GM12878 (cell line): ENCODE data around the gene LTA. TPM values are rescaled to one million over a fixed set of nuclear protein-coding genes. Genes with fewer than 3 reads are reported as not detected.

ENCODE experiments used
- ATAC-seq: fragments of 200-7000 bp; cut with Tn5 transposase; 3 replicates; pipeline ENCODE4 v1.9.1; 2020; ENCODE audit warnings: mild to moderate bottlenecking, moderate library complexity
- BruUV-seq: library from RNA; stranded (reverse); fragments of 400-500 nt; replicated peaks from 2 replicates; lab custom pipeline; 2021; lab: Mats Ljungman, UMichigan
- CTCF ChIA-PET: fragments of 300-600 bp; sonication (Branson Sonifier 250); formaldehyde crosslinking; extraction: SDS; loops from one replicate; lab custom pipeline; 2021; ENCODE audit warnings: inconsistent platforms; lab: Yijun Ruan, JAX
- POLR2A ChIA-PET: fragments of 350-600 bp; formaldehyde crosslinking; extraction: SDS; loops from one replicate; lab custom pipeline; 2021; ENCODE audit warnings: inconsistent platforms; lab: Charles Lee
- RAD21 ChIA-PET: fragments of 300-600 bp; sonication (Branson Sonifier 250); formaldehyde crosslinking; loops from one replicate; lab custom pipeline; 2023; ENCODE audit warnings: antibody characterized with exemption; ENCODE audit not compliant: unreplicated experiment; lab: Charles Lee
- SMC1A ChIA-PET: fragments of 300-600 bp; sonication (Branson Sonifier 250); formaldehyde crosslinking; loops from one replicate; lab custom pipeline; 2023; ENCODE audit not compliant: unreplicated experiment, uncharacterized antibody; lab: Charles Lee
- DNase-seq: peaks from one replicate; pipeline ENCODE4 v3.0.0-alpha.2; 2011; ENCODE audit warnings: low read depth, low spot score
- FAIRE-seq: peaks from 3 replicates; lab custom pipeline; 2011; peaks lifted over from hg19 to GRCh38; lab: Jason Lieb, UNC
- H2AFZ ChIP-seq: 2 replicates; pipeline ENCODE4 v1.6.0; 2011; ENCODE audit warnings: low read depth, low read length, control low read depth; ENCODE audit not compliant: control insufficient read depth
- H3K27ac ChIP-seq: 2 replicates; pipeline ENCODE4 v1.5.1; 2011; ENCODE audit warnings: control low read depth; ENCODE audit not compliant: control insufficient read depth, insufficient read depth
- H3K27me3 ChIP-seq, 2 experiments: replicated peaks in 1 of 2; 2 replicates each; pipeline versions ENCODE4 v1.6.0 to v1.6.1; 2011; ENCODE audit warnings: low read length in 1 of 2; ENCODE audit not compliant: control insufficient read depth in 2 of 2, insufficient read depth in 2 of 2
- H3K36me3 ChIP-seq, 2 experiments: 2 replicates each; pipeline ENCODE4 v1.5.1; 2011; ENCODE audit warnings: low read length in 1 of 2; ENCODE audit not compliant: control insufficient read depth in 2 of 2, insufficient read depth in 2 of 2
- H3K4me1 ChIP-seq: 2 replicates; pipeline ENCODE4 v1.6.1; 2011; ENCODE audit warnings: mild to moderate bottlenecking, low read length, moderate library complexity, mixed read lengths; ENCODE audit not compliant: control insufficient read depth, insufficient read depth
- H3K4me2 ChIP-seq: 2 replicates; pipeline ENCODE4 v1.6.0; 2011; ENCODE audit warnings: control low read depth; ENCODE audit not compliant: control insufficient read depth, insufficient read depth
- H3K4me3 ChIP-seq: fragments of 200-600 bp; sonication (generic); 2 replicates; pipeline ENCODE4 v1.5.1; 2016
- H3K79me2 ChIP-seq: 2 replicates; pipeline ENCODE4 v1.6.0; 2011; ENCODE audit warnings: low read length; ENCODE audit not compliant: control insufficient read depth, insufficient read depth
- H3K9ac ChIP-seq: 2 replicates; pipeline ENCODE4 v1.8.0; 2011; ENCODE audit warnings: low read length, control low read depth, mixed read lengths; ENCODE audit not compliant: control insufficient read depth, insufficient read depth
- H3K9me3 ChIP-seq: replicated peaks from 3 replicates; pipeline ENCODE4 v1.5.1; 2011; ENCODE audit warnings: mild to moderate bottlenecking, low read length; ENCODE audit not compliant: control insufficient read depth, insufficient read depth
- H4K20me1 ChIP-seq: 2 replicates; pipeline ENCODE4 v1.6.0; 2011; ENCODE audit not compliant: control insufficient read depth, insufficient read depth
- BHLHE40 ChIP-seq, 2 experiments: fragments of 450-650 bp in 1 of 2; IDR thresholded peaks; 2 replicates each; pipeline ENCODE4 v1.6.1; 2011 to 2017; ENCODE audit warnings: low read depth in 2 of 2, borderline replicate concordance in 1 of 2, improper control_type of control experiment in 1 of 2, low read length in 1 of 2, mild to moderate bottlenecking in 1 of 2
- BMI1 ChIP-seq: fragments of 450-650 bp; IDR thresholded peaks from 2 replicates; pipeline ENCODE4 v1.6.1; 2016; ENCODE audit warnings: mild to moderate bottlenecking, moderate library complexity, borderline replicate concordance
- HDAC2 ChIP-seq: fragments of 200-600 bp; sonication (generic); IDR thresholded peaks from 2 replicates; pipeline ENCODE4 v1.6.1; 2017
- JUNB ChIP-seq: IDR thresholded peaks from 2 replicates; pipeline ENCODE4 v1.6.1; 2016; ENCODE audit warnings: antibody characterized with exemption, mild to moderate bottlenecking
- NFXL1 ChIP-seq: fragments of 450-650 bp; IDR thresholded peaks from 2 replicates; pipeline ENCODE4 v1.6.1; 2017; ENCODE audit warnings: antibody characterized with exemption, mild to moderate bottlenecking, borderline replicate concordance
- POLR2AphosphoS2 ChIP-seq: IDR thresholded peaks from 2 replicates; pipeline ENCODE4 v1.6.1; 2011; ENCODE audit warnings: low read depth, mild to moderate bottlenecking, low read length, improper control_type of control experiment, moderate library complexity
- POLR2AphosphoS5 ChIP-seq: IDR thresholded peaks from 2 replicates; pipeline ENCODE4 v1.6.1; 2011; ENCODE audit warnings: mild to moderate bottlenecking, low read length, inconsistent platforms
- POU2F2 ChIP-seq: IDR thresholded peaks from 3 replicates; pipeline ENCODE4 v1.6.1; 2011; ENCODE audit warnings: low read depth, mild to moderate bottlenecking, low read length, borderline replicate concordance
- SKIL ChIP-seq: fragments of 450-650 bp; IDR thresholded peaks from 2 replicates; pipeline ENCODE4 v1.6.1; 2017; ENCODE audit warnings: mild to moderate bottlenecking, low read depth, inconsistent platforms; ENCODE audit not compliant: poor library complexity, severe bottlenecking
- SMAD5 ChIP-seq: IDR thresholded peaks from 2 replicates; pipeline ENCODE4 v1.6.1; 2016; ENCODE audit warnings: antibody characterized with exemption, low read depth
- SP1 ChIP-seq: IDR thresholded peaks from one replicate; pipeline ENCODE4 v1.6.1; 2011; ENCODE audit warnings: low read depth, low read length
- ZNF592 ChIP-seq: fragments of 450-650 bp; IDR thresholded peaks from 2 replicates; pipeline ENCODE4 v1.6.1; 2017; ENCODE audit warnings: mild to moderate bottlenecking, moderate library complexity
- WGBS: methylation state at CpG from one replicate; pipeline ENCODE4 v1.1.6; 2016; ENCODE audit warnings: low lambda C conversion rate; ENCODE audit not compliant: insufficient replicate concordance, insufficient coverage; ENCODE audit errors: missing lambda C conversion rate; 5-methylcytosine and 5-hydroxymethylcytosine counted together
- in situ Hi-C: fragments of 300-500 bp; cut with MboI; formaldehyde crosslinking; loops from 9 replicates; pipeline ENCODE4 v1.14.3; 2018; ENCODE audit warnings: mixed read lengths
- intact Hi-C: fragments of 100-400 bp; cut with micrococcal nuclease; formaldehyde crosslinking; loops from one replicate; pipeline ENCODE4 v1.14.2; 2022; ENCODE audit not compliant: unreplicated experiment
- polyA plus RNA-seq, 11 experiments: library from polyadenylated mRNA; depleted of rRNA in 4 of 11; unstranded in 6 of 11; stranded (reverse) in 5 of 11; fragments of >200 nt; fragmentation: Nextera tagmentation in 4 of 11; fragmentation: Illumina TruSeq in 1 of 11; extraction: Ambion mirVana in 4 of 11; extraction: Trizol in 1 of 11; gene quantifications; 1 replicate in 1 of 11; 2 replicates in 10 of 11; pipeline versions ENCODE4 v1.2.1 to v1.2.3, GENCODE V29; 2011 to 2016; ENCODE audit warnings: inconsistent platforms in 2 of 11, missing spikeins in 2 of 11, low read depth in 1 of 11
- total RNA-seq, 4 experiments: library from RNA; depleted of rRNA in 3 of 4; stranded (reverse); fragments of >200 nt in 3 of 4; fragmentation: Illumina TruSeq in 1 of 4; extraction: Trizol in 1 of 4; gene quantifications; 2 replicates each; pipeline versions ENCODE4 v1.2.1 to v1.2.3, GENCODE V29; 2013 to 2021

The LTA gene
- total and polyA plus RNA-seq, 10 of the 15 experiments (the other 5 are each of a cell fraction or from before 2014, with no cell fraction given): 27.5 to 100 (median 75.1) TPM

GRCh38 chr6:31530659-31531058, 41.4 kb upstream of the LTA start:
- H3K79me2 ChIP-seq: peaks cover 13% of the 10 kb centered on the region
- H3K27ac ChIP-seq: no peak overlapping the region
- SMC1A ChIA-PET: no interaction called here
- intact Hi-C loops (no loop called here), in situ Hi-C loops (no loop called here)
- BruUV-seq: no TSS peak
- FAIRE-seq (no peak), DNase-seq (no peak), ATAC-seq (no peak)
- no peak overlapping the region for H3K4me3 ChIP-seq
- H3K4me1 ChIP-seq: no peaks in the 10 kb centered on the region
- H3K9me3 ChIP-seq: no peaks in the 10 kb centered on the region
- RAD21 ChIA-PET: no interaction called here
- H4K20me1 ChIP-seq: peaks cover 3% of the 10 kb centered on the region
- no peak overlapping the region for H3K4me2 ChIP-seq
- CTCF ChIA-PET: no interaction called here
- H3K36me3 ChIP-seq: peaks cover 26 to 31% of the 10 kb centered on the region in 2 experiments
- TF ChIP-seq HDAC2 (no peak), SKIL (no peak), POU2F2 (no peak), BMI1 (no peak), POLR2AphosphoS5 (peak; percentile 56; the same call in 1 of the 2 replicates)
- no peak overlapping the region for H3K9ac ChIP-seq
- H2AFZ ChIP-seq: no peak overlapping the region
- no peaks in the 10 kb centered on the region for H3K27me3 ChIP-seq
- POLR2A ChIA-PET: interaction anchor here (0.6 kb wide), 1 partner anchor 26 kb away, joined by 3 read pairs; no protein-coding TSS in a partner anchor
- WGBS: 81% methylated on average over 6 of the region's 6 CpGs

GRCh38 chr6:31531162-31531561, 40.9 kb upstream of the LTA start:
- no TSS peak for BruUV-seq
- TF ChIP-seq JUNB (no peak), ZNF592 (no peak), BHLHE40 (IDR thresholded peaks at IDR 0.05; ENCODE audit: borderline replicate concordance in 1 of 2, low read depth in 2 of 2, low read length in 1 of 2) (no peak), NFXL1 (no peak), SMAD5 (no peak), POLR2AphosphoS2 (no peak), SP1 (no peak)

More at GRCh38 chr6:31531162-31531561, 40.9 kb upstream of the LTA start:
- H3K27me3 ChIP-seq: no peaks in the 10 kb centered on the region
- ChIA-PET POLR2A (interaction anchor here (0.6 to 1.3 kb wide), 4 partner anchors 10 to 82 kb away, joined by 3 read pairs; partner anchors contain the start of gene DDX39B), SMC1A (no interaction called here), RAD21 (no interaction called here), CTCF (interaction anchor here (1.0 to 1.6 kb wide), 2 partner anchors 9 to 13 kb away, joined by 3 to 4 read pairs; no protein-coding TSS in a partner anchor)
- H3K4me1 ChIP-seq: no peaks in the 10 kb centered on the region
- H3K27ac ChIP-seq: no peak overlapping the region
- H2AFZ ChIP-seq: no peak overlapping the region
- no peak overlapping the region for H3K4me3 ChIP-seq
- intact Hi-C loops (no loop called here), in situ Hi-C loops (no loop called here)
- peaks cover 29 to 32% of the 10 kb centered on the region in 2 experiments for H3K36me3 ChIP-seq
- H3K4me2 ChIP-seq: no peak overlapping the region
- ATAC-seq (no peak), DNase-seq (no peak), FAIRE-seq (no peak)
- peaks cover 18% of the 10 kb centered on the region for H3K79me2 ChIP-seq
- no peak overlapping the region for H3K9ac ChIP-seq
- WGBS: 97% methylated on average over 7 of the region's 7 CpGs
- H3K9me3 ChIP-seq: no peaks in the 10 kb centered on the region
- H4K20me1 ChIP-seq: peaks cover 3% of the 10 kb centered on the region
